Posterior vena cava (tissue), 2 donors: ENCODE data around the gene TMEM176B. TPM values are rescaled to one million over a fixed set of nuclear protein-coding genes. Genes with fewer than 3 reads are reported as not detected.

Experiments
- DNase-seq: peaks from one replicate; pipeline ENCODE4 v3.0.0-alpha.2; 2020; ENCODE audit warnings: low spot score
- intact Hi-C, 2 donors: fragments of 100-400 bp; cut with DNase I; formaldehyde crosslinking; loops; one replicate each; pipeline versions ENCODE4 v1.14.1 to v1.14.2; 2022 to 2023
- long read RNA-seq, 2 donors: library from polyadenylated mRNA; unstranded; transcript quantifications; one replicate each; pipeline ENCODE4 v2.0.0, GENCODE V29; 2020 to 2021
- total RNA-seq, 2 donors: library from RNA; stranded (reverse); fragmentation: NEBNext Ultra II Directional; extraction: Animal tissue kit (Norgen Biotek cat#: 25700); gene quantifications; one replicate each; pipeline ENCODE4 v1.2.1, GENCODE V29; 2021
- donor health status: DM: yes; HTN: yes; CAD: no.
- donor health status: DM: yes; HTN: yes; CAD: no.

The TMEM176B gene
- total RNA-seq = 100 to 1,000 TPM in 1 of 2 donors, 10 to 100 TPM in 1; 65.3 to 110 TPM
- long read RNA-seq, donor 1, transcript TMEM176B-201 (7 exons, 1,129 nt) = major isoform, 47 of 64 reads
- long read RNA-seq, donor 1, partial matches to known transcripts = 5 of 64 reads
- long read RNA-seq, donor 1, other reads (novel, unspliced or antisense) = 8 of 64 reads
- long read RNA-seq, donor 2, transcript TMEM176B-201 (7 exons, 1,129 nt) = major isoform, 197 of 251 reads
- long read RNA-seq, donor 2, transcript TMEM176B-202 (6 exons, 1,206 nt) = minor isoform, 10 of 251 reads
- long read RNA-seq, donor 2, partial matches to known transcripts = 7 of 251 reads
- long read RNA-seq, donor 2, other reads (novel, unspliced or antisense) = 31 of 251 reads

DNA sequence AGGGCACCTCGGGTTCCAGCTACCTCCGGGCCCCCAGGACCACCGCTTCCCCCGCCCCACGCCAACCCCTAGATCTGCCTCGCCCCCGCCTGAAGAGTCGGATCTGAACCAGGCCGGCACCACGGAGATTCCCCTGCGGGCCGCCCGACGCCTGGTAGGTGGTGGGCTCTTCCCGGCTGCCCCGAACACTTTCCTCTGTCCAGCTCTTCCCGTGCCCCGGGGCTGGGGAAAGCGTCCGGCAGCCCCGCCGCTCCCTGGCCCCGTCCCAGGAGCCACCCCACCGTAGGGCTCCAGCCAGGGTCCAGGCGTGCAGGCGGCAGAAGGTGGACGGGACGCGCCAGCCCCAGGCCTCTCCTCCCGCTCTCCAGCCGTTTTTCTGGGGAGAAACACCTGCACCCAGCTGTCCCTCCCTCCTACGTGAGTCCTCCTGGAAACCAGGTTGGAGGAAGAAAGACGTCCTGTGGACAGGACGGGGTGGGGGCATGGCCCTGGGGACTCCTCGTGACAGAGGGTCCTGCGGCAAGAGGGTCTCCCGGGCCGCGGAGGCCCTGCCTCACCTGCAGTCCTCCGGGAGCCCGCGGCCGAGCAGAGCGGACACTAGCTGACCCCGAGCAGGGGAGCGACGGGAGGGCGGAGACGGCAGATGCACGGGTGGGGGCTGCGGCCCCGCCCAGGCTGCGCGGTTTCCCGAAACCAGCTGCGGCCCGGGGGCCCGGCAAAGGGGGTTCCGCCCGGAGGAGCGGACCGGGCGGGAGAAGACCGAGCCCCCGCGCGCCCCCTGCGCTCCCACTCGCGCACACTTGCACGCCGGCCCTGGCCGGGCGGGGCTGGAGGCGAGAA is at the start of gene TMEM176B:
Gene TMEM176B (minus strand): TSS at position 624 of the 840 bp plus-strand sequence. CDS start 3,795 bp downstream, outside the sequence.
- intact Hi-C loops = no loop called here
- peak; percentile 85 for DNase-seq

DNA sequence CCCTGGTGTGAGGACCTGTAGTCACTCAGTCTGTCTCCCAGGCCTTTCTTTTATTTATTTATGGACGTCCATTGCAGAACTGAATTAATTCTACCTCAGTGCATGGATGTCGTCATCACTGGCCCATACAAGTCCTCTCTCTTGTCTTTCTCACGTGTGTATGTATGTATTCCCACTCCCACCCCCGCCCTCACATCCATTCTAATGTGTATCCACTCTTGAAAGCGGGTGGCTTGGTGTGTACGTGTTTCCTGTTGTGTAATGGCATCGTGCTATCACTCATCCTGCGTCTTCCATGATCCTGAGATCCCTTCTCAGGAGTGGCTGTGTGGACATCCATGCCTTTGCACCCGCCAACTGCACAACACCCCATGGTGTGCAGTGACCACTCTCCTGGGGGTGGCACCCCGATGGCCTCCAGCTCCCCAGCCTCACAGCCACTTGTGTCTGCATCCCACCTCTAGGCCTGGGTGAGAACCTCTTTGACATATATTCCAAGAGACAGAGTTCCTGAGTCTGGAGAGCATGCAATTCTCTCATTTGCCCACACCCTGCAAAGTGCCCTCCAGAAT is 49.1 kb upstream of the TMEM176B start:
- intact Hi-C loops = no loop called here
- DNase-seq = no peak

DNA sequence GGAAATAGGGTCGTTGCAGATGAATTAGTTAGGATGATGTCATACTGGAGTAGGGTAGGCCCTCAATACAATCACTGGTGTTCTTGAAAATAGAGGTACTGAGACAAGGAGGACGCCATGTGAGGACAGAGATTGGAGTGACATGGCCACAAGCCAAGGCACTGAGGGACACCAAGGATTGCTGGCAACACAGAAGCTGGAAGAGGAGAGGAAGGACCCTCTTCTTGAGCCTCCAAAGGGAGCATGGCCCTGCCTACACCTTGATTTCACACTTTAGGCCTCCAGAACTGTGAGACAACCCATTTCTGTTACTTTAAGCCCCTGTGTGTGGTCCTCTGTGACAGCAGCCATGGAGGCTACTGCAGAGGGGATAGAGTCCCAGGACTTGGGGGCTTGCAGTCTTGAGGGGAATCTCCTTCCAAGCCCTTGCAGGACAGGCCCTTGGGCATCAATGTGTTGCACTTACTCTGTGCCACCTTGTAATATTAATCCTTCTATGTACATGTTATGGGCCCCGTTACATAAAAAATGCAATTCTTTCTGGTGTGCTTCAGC is 48.5 kb upstream of the TMEM176B start:
- intact Hi-C loops = no loop called here
- DNase-seq = no peak

DNA sequence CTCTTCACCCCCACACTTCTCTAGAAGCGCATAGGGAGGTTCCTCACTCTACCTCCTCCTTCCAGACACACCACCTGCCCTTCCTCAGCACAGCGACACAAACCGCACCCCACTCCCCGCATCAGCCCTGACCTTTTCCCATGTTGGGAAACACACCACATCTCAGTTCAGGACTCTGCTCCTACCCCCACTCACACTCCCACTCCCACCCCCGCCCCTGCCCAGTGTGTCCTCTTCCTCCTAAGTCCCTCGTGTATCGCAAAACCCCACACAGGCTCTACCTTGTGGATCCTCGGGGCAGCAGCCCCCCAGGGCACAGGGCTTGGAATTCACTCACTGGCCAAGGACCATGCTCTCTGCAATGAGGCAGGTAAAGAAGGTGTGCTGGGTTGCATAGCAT is 47.9 kb upstream of the TMEM176B start:
- intact Hi-C loops = no loop called here
- no peak for DNase-seq

DNA sequence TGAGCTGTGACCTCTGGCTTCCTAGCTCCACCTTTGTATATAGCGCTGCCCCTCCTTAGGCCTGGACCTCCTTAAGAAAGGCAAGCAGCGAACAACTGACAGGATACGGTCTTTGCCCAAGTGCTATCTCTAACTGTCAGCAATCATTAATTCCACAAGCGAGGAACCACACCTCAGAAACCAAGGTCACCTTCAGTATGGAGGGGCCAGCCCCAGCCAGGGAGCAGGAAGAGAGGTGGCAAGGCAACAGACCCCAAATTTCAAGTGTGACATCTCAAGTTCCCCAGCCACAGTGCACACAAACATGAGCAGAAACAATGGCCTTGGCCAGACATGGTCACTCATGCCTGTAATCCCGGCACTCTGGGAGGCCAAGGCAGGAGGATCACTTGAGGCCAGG is 47.4 kb upstream of the TMEM176B start:
- intact Hi-C loops = no loop called here
- no peak for DNase-seq

DNA sequence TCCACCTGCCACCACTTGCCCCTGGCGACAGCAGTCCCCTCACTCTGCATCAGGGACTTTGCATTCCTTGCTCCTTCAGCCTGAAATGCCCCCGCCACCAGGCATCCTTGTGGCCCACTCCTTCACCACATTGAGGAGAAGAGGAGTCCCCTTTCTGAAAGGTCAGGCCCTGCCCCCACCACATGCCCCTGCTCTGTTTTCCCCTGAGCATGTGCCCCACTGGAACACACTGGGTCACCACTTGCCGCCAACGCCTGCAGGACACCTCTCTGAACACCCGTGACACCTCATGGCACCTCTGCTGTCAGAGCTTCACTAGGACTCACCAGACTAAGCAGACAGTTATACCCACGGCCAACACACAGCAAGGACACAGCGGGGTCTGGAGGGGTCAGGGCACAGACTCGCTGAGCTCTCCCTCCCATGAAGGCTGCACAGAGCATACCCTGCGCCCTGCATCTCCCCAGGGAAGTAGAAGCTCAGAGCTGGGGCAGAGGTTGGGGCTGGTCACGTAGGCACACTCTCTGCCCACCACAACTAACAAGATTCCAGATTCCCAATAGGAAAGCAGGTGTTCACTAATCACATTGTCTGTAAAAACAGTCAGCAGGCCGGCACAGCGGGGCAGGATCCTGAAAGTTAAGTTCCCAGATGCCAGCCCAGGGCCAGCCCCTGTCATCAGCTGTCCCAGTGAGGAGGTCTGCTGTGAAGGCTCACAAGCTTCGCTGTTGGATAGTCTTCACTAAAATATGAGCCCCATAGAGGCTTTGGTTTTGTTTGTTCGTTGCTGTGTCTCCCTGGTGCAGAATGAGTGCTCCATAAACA is 46.3 kb upstream of the TMEM176B start:
- intact Hi-C loops = no loop called here
- DNase-seq = no peak

DNA sequence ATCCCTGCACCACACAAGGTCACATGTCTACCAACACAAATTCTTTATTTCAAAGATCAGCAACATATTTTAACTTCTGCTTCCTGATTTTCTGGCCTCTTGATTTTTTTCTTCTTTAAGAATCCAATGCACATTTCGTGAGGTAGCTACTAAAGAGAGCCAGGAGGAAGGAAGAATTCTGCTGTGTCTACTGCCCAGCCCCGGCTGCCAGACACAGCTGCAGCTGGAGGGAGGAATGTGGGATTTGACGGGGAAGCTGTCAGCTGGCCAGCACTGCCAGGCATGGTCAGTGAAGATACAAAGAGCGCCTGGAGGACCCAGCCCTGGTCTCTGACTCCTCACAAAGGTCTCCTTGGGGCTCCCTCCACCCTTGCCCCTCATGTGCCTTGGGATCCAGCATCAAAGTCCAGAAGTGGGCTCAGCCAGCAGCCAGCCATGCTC is 45.3 kb upstream of the TMEM176B start:
- no peak for DNase-seq
- intact Hi-C loops = no loop called here

DNA sequence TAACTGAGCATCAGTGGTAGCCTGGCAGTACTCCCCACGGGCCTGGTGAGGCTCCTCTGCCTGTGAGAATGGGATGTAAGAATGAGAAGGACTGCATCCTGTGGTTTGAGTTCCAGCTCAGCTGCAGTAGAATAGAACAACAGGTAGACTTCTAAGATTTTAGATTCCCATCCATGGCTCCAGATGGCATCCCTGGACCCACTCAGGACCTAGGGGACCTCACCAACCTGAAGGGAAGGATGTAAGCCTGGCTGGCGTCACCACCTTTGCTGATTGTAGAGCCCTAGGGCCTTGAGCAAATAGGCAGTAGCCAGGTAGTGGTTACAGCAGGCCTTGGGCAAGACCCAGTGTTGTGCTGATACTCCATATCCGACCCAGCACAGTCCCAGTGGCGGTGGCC is 42.6 kb upstream of the TMEM176B start:
- intact Hi-C loops = no loop called here

DNA sequence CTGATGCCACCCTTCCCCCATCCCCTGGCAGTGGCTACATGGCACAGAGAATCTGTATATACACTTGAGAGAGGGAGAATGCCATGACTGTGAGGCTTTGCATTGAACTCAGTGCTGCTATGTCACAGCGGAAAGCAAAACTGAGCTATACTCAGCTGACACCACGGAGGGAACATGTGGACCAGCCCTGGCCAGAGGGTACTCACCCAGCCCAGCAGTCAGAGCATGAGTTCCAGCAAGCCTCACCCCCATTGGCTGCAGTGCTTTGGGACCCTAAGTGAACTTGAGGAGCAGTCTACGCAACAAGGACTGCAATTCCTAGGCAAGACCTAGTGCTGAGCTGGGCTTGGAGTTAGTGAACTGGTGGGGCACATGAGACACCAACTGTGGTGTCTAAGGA is 41.9 kb upstream of the TMEM176B start:
- intact Hi-C loops = no loop called here
- DNase-seq = no peak

More for the DNA sequence above, 42.6 kb upstream of the TMEM176B start:
- DNase-seq = no peak

DNA sequence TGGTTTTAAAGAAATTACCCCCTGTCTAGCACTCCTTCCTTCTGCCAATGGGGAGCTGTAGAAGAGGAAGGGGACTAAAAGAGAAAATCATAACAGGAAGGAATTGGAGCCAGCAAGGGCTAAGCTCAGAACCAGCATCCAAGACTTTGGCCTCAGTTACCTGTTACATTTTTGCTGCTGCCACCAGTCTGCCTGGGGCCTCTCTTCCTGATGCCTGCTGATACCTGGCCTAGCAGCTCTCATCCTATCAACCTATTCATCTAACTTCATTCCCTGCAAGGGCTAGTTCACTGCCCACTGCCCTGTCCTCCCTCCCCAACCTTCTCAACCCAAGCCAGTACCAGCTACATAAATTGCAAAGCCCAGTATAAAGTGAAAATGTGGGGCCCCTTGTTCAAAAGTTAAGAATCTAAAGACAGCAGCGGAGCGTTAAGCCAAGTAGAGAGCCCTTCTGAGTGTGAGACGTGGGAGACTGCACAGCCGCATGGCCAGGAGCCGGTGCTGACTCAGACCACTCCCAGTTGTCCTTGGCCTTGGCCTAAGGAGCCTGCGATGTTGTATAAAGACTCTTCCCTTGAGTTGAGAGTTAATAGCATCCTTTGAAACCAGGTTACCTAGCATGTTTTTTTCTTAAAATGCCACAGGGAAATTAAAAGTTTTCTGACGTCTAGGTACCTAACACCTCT is 38.9 kb upstream of the TMEM176B start:
- intact Hi-C loops = no loop called here
- DNase-seq = no peak

DNA sequence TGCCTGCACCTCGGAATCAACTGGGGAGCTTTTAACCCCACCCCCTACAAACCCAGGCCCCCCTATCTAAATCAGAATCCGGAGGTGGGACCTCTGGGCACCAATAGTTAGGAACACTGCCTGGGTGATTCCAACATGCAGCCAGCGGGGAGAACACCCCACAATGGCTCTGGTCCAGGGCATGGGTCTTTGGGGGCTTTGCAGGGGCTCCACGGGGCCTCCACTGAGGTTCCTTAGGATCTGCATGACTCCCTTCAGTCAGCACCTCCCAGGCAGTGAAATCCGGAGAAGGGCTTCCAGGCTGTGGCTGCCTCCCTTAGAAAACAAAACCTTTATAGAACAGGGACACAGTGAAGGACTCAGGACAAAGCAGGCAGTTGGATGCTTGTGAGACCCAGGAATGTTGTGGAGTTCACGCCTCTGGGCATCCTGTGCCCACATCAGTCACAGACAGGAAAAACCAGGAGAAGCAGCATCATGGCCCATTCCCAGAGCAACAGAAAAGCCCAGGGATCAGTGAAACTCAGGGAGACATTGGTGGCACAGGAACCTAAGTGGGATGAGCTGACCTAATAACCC is 35.6 kb upstream of the TMEM176B start:
- DNase-seq = no peak
- intact Hi-C loops = no loop called here

DNA sequence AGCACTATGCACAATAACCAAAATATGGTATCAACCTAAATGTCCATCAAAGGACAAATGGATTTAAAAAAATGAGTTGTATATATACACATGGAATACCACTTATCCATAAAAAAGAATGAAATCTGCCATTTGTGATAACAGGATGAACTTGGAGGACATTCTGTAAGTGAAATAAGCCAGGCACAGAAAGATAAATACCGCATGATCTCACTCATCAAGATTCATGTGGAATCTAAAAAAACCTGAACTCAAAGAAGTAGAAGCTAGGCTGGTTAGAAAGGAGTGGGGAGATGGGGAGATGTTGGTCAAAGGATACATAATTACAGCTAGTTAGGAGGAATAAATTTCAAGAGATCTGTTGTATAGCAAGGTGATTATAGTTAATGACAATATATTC is 34.9 kb upstream of the TMEM176B start:
- DNase-seq = no peak
- intact Hi-C loops = no loop called here

DNA sequence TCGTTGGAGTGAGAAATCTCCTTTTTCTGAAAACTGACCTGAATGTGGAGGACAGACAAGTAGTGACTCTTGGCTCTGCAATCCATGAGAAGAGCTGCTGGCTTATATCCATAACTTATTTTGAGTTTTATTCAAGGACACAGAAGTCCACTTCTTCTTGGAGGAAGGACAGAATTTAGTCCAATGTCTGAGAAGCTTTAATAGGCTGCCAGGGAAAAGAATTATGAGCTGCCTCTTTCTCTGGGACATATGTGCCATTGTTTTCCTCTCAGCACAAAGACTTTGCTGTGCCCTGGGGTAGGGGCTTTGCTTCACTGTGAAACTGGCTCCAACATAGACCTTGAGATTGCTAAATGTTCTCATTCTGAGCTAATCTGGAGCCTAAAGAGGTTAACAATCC is 31.7 kb upstream of the TMEM176B start:
- intact Hi-C loops = no loop called here

DNA sequence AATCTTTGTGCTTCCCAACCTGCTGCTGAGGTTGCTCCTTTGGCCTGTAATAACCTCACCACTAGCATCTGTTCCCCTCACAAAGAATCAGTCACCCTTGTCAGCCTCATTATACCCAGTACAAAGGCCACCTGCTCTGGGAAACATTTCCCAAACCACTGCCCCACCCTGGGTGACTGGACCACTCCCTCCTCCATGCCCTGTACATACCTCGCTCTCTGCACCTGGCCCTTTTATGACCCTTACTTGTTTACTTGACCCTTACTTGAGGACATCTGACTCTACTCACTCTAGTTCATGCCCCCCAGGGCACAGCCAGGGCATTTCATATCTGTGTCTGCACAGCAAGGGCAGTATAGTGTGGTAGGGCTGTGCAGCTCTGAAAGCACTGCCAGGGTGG is 30.8 kb upstream of the TMEM176B start:
- intact Hi-C loops = no loop called here
- no peak for DNase-seq

More for the DNA sequence above, 31.7 kb upstream of the TMEM176B start:
- no peak for DNase-seq

DNA sequence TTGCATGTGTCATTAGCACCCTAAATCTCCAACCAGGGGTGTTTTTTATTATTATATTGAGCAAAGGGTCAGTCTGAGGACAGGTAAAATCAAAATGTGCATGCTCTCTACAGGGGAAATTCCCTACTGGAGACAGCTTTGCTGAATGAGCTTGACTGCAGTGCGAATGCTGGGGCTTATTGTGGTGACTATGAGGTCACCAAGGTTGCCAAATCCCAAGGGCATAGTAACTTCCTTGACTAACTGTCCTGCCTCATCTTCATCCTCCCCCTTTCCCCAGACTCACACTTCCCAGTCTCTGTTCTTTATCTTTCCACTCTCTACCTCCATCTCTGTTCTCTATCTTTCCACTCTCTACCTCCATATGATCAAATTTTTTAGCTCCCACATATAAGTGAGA is 29.3 kb upstream of the TMEM176B start:
- DNase-seq = no peak
- intact Hi-C loops = no loop called here

DNA sequence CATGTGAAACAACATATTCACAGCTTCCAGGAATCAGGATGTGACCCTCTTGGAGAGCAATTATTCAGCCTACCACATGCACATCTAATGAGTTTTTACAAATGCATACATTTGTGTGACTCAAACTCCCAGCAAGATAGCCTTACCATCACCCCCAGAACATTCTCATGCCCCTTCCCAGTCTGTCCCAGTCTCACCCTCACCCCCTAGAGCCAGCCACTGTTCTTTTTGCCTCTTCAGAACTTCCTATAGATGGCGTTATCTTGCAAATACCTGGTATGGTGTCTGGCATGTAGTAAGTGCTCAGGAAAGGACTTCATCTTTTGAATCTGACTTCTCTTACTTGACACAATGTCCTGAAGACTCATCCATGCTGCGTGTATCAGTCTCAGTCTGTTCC is 28.2 kb upstream of the TMEM176B start:
- intact Hi-C loops = no loop called here
- DNase-seq = no peak

DNA sequence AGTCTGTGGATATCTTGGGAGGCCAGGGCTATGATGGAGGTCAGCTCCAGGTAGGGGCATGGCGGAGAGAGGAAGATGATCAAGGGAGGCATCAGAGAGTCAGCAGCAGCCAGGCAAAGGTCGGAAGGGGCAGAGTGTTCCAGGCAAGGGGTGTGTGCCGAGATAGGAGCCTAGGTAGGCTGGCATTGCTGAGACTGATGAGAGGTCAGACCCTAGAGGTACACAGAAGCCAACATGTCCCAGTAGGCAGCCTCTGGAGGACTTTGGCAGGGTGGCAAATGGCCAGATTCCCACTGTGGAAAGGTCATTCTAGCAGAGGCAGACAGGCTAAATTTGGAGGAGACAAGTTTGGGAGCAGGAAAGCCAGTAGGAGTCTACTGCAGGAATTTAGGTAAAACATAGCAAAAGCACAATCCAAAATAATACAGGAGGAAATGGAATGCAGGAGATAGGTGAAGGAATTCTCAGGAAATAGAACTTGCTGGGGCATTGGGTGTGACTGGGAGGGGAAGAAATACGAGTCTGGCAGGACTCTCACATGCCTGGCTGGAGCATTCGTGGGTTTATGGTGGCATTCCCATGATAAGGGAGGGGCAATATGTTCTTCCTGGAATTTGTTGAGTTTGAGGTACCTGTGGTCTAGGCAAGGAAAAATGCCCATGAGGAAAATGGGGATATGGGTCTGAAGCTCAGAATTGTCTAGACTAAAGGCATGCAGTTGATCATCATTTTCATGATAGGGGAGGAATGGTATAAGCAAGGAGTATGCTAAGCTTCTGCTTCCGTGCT is 26.1 kb upstream of the TMEM176B start:
- DNase-seq = no peak
- intact Hi-C loops = no loop called here
